ENCODE measurements around the gene CD3G. TPM values are rescaled to one million over a fixed set of nuclear protein-coding genes. Genes with fewer than 3 reads are reported as not detected.

CD3G gene
- total and polyA plus RNA-seq, 2 donors (not counting 1 experiment from before 2014, with no cell fraction given) = 0.34 to 0.76 TPM

DNA sequence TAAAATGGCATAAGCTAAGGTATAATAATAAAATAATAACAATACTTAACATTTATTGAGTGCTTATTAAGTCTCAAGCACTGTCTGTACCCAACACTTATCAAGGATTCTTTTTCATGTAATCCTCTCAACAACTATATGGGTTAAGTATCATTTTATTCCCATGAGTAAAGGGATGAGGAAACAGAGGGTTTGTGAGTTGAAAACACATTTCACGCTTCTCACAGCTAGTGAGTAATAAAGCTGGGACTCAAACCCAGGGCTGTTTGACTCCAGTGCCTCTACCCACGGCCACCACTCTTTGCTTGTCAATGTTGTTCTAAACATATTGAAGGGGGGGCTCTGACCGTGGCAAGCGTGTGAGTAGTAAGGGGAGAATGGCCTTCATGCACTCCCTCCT is 30.9 kb upstream of the CD3G start:
- CTCF ChIA-PET = interaction anchor here (1.7 to 2.0 kb wide), 2 partner anchors 17 to 40 kb away, joined by 4 to 6 read pairs; no protein-coding TSS in a partner anchor
- H3K36me3 ChIP-seq (replicated peaks in 1 of 2; ENCODE audit: control extremely low read depth in 1 of 2, control insufficient read depth in 1 of 2, extremely low read depth in 1 of 2, insufficient read depth in 2 of 2, low read length in 1 of 2) = no peaks in the 10 kb centered on the region
- no peaks in the 10 kb centered on the region for H3K9me3 ChIP-seq (ENCODE audit: control extremely low read depth in 1 of 3, control insufficient read depth in 2 of 3, insufficient read depth in 1 of 3, low read length in 2 of 3)
- no peaks in the 10 kb centered on the region for H3K27me3 Mint-ChIP-seq
- H4K20me1 ChIP-seq (ENCODE audit: control insufficient read depth, insufficient read depth, low read length, poor library complexity, severe bottlenecking) = no peaks in the 10 kb centered on the region
- H3K4me1 ChIP-seq (ENCODE audit: control insufficient read depth in 2 of 2, insufficient read depth in 2 of 2, low read length in 2 of 2) = peaks cover 39 to 53% of the 10 kb centered on the region in 2 donors
- H3K4me3 Mint-ChIP-seq = no peak overlapping the region
- TF ChIP-seq, protein P1, sequence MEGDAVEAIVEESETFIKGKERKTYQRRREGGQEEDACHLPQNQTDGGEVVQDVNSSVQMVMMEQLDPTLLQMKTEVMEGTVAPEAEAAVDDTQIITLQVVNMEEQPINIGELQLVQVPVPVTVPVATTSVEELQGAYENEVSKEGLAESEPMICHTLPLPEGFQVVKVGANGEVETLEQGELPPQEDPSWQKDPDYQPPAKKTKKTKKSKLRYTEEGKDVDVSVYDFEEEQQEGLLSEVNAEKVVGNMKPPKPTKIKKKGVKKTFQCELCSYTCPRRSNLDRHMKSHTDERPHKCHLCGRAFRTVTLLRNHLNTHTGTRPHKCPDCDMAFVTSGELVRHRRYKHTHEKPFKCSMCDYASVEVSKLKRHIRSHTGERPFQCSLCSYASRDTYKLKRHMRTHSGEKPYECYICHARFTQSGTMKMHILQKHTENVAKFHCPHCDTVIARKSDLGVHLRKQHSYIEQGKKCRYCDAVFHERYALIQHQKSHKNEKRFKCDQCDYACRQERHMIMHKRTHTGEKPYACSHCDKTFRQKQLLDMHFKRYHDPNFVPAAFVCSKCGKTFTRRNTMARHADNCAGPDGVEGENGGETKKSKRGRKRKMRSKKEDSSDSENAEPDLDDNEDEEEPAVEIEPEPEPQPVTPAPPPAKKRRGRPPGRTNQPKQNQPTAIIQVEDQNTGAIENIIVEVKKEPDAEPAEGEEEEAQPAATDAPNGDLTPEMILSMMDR (IDR thresholded peaks at IDR 0.05) = no peak
- H3K4me2 ChIP-seq (replicated peaks; ENCODE audit: low read depth, low read length, poor library complexity, severe bottlenecking) = no peak overlapping the region
- no peaks in the 10 kb centered on the region for H3K79me2 ChIP-seq (ENCODE audit: control insufficient read depth, insufficient read depth, low read length)
- ATAC-seq (ENCODE audit: low read depth) (no peak), DNase-seq (no peak)
- H3K9ac ChIP-seq (ENCODE audit: low read length) = no peak overlapping the region
- POLR2A ChIA-PET = no interaction called here
- H3K4me3 ChIP-seq (ENCODE audit: control extremely low read depth in 1 of 5, extremely low read depth in 1 of 5, insufficient read depth in 1 of 5, low read depth in 2 of 5, low read length in 4 of 5) = no peak overlapping the region
- no peak overlapping the region for H2AFZ ChIP-seq (ENCODE audit: insufficient read depth, low read depth, low read length, poor library complexity, severe bottlenecking)
- no peak overlapping the region for H3K27ac Mint-ChIP-seq
- no CpG with 5 or more reads among the region's 4 CpGs for WGBS (ENCODE audit: insufficient coverage)
- H3K27me3 ChIP-seq (replicated peaks in 1 of 4; ENCODE audit: control extremely low read depth in 1 of 4, control insufficient read depth in 3 of 4, insufficient read depth in 4 of 4, low read length in 3 of 4) = no peaks in the 10 kb centered on the region
- peaks cover 3% of the 10 kb centered on the region for H3K9me3 Mint-ChIP-seq (ENCODE audit: insufficient read depth)
- intact Hi-C loops (cut with micrococcal nuclease) = no loop called here
- H3K27ac ChIP-seq (ENCODE audit: low read length in 2 of 2) = no peak overlapping the region
- peaks cover 45% of the 10 kb centered on the region for H3K4me1 Mint-ChIP-seq

- CTCF ChIA-PET = interaction anchor here (2.0 kb wide), 1 partner anchor 19 kb away, joined by 6 read pairs; no protein-coding TSS in a partner anchor
- ATAC-seq (ENCODE audit: low read depth) (no peak), DNase-seq (no peak)
- Histone ChIP-seq H3K27me3 (replicated peaks in 1 of 4; ENCODE audit: control extremely low read depth in 1 of 4, control insufficient read depth in 3 of 4, insufficient read depth in 4 of 4, low read length in 3 of 4) (no peaks in the 10 kb centered on the region), H3K9ac (ENCODE audit: low read length) (no peak overlapping the region), H3K36me3 (replicated peaks in 1 of 2; ENCODE audit: control extremely low read depth in 1 of 2, control insufficient read depth in 1 of 2, extremely low read depth in 1 of 2, insufficient read depth in 2 of 2, low read length in 1 of 2) (no peaks in the 10 kb centered on the region), H3K79me2 (ENCODE audit: control insufficient read depth, insufficient read depth, low read length) (no peaks in the 10 kb centered on the region), H3K4me2 (replicated peaks; ENCODE audit: low read depth, low read length, poor library complexity, severe bottlenecking) (peak overlapping the region; percentile 85), H4K20me1 (ENCODE audit: control insufficient read depth, insufficient read depth, low read length, poor library complexity, severe bottlenecking) (no peaks in the 10 kb centered on the region), H3K9me3 (ENCODE audit: control extremely low read depth in 1 of 3, control insufficient read depth in 2 of 3, insufficient read depth in 1 of 3, low read length in 2 of 3) (no peaks in the 10 kb centered on the region), H3K4me3 (ENCODE audit: control extremely low read depth in 1 of 5, extremely low read depth in 1 of 5, insufficient read depth in 1 of 5, low read depth in 2 of 5, low read length in 4 of 5) (no peak overlapping the region), H3K27ac (ENCODE audit: low read length in 2 of 2) (peak overlapping the region in 1 of 2 donors; percentile 73), H2AFZ (ENCODE audit: insufficient read depth, low read depth, low read length, poor library complexity, severe bottlenecking) (peak overlapping the region; percentile 68), H3K4me1 (ENCODE audit: control insufficient read depth in 2 of 2, insufficient read depth in 2 of 2, low read length in 2 of 2) (peaks cover 57 to 70% of the 10 kb centered on the region in 2 donors)
- Mint-ChIP-seq H3K27me3 (no peaks in the 10 kb centered on the region), H3K4me1 (peaks cover 61% of the 10 kb centered on the region), H3K4me3 (no peak overlapping the region), H3K9me3 (ENCODE audit: insufficient read depth) (peaks cover 3% of the 10 kb centered on the region), H3K27ac (no peak overlapping the region)
- POLR2A ChIA-PET = no interaction called here
- WGBS (ENCODE audit: insufficient coverage) = 100% methylated on average over 4 of the region's 7 CpGs
- intact Hi-C loops (cut with micrococcal nuclease) = no loop called here
- no peak for TF ChIP-seq EZH2 (IDR thresholded peaks at IDR 0.05; ENCODE audit: borderline replicate concordance, insufficient read depth, low read depth, low read length, poor library complexity, severe bottlenecking)
- TF ChIP-seq, protein P1 (IDR thresholded peaks at IDR 0.05) = no peak
Observed at GRCh38 chr11:118314988-118315411, 29.1 kb upstream of the CD3G start.

Measured in B cell (primary cell).